ENCODE data around the gene ASPM. TPM values are rescaled to one million over a fixed set of nuclear protein-coding genes. Genes with fewer than 3 reads are reported as not detected.

Gene ASPM
- total and polyA plus RNA-seq, 9 of the 15 experiments (the other 6 are each of a cell fraction or from before 2014, with no cell fraction given) = 22.7 to 84.4 (median 46.4) TPM

GRCh38 chr1:197146101-197147095, at the start of gene ASPM (continued):
- TF ChIP-seq ZHX1 (conservative IDR thresholded peaks at IDR 0.05; ENCODE audit: low read length) (0 out of 2 replicates have a peak, but pooled peaks have one; percentile 14), TBL1XR1 (IDR thresholded peaks at IDR 0.05; ENCODE audit: low read length in 2 of 2) (peak in 1 of 2 experiments; percentile 22; a peak in 1 of 4 replicates), GATAD2B (IDR thresholded peaks at IDR 0.05; ENCODE audit: borderline replicate concordance) (peak; percentile 86), CREBBP (IDR thresholded peaks at IDR 0.05; ENCODE audit: low read depth, low read length) (no peak), RCOR1 (IDR thresholded peaks at IDR 0.05; ENCODE audit: borderline replicate concordance in 1 of 2, low read depth in 2 of 2, low read length in 2 of 2) (peak in 1 of 2 experiments; percentile 53; a peak in 1 of 4 replicates), CGGBP1 (CRISPR knock-in tag; IDR thresholded peaks at IDR 0.05) (peak; percentile 55; the same call in 1 of the 2 replicates), GABPB1 (CRISPR knock-in tag; IDR thresholded peaks at IDR 0.05) (peak; percentile 62; the same call in 1 of the 2 replicates), SP2 (IDR thresholded peaks at IDR 0.05; ENCODE audit: extremely low read depth, low read depth, low read length, poor library complexity, severe bottlenecking) (peak; percentile 59), KAT7 (CRISPR knock-in tag; IDR thresholded peaks at IDR 0.05; ENCODE audit: borderline replicate concordance) (peak; percentile 74; the same call in 1 of the 2 replicates), RBM22 (IDR thresholded peaks at IDR 0.05; ENCODE audit: low read depth, low read length, poor library complexity, severe bottlenecking) (peak; percentile 31), MYC (IDR thresholded peaks at IDR 0.05; ENCODE audit: low read depth, low read length) (peak; percentile 86), MYC (CRISPR knock-in tag; IDR thresholded peaks at IDR 0.05; ENCODE audit: borderline replicate concordance, low read depth) (no peak), POLR2AphosphoS5 (IDR thresholded peaks at IDR 0.05; ENCODE audit: control insufficient read depth, insufficient read depth, low read depth, low read length) (peak; percentile 66), HNRNPUL1 (IDR thresholded peaks at IDR 0.05; ENCODE audit: low read length) (no peak), CBX3 (IDR thresholded peaks at IDR 0.05; ENCODE audit: borderline replicate concordance in 1 of 2, low read length in 2 of 2) (peak in 1 of 2 experiments; percentile 83; a peak in 2 of 3 replicates), NFE2 (IDR thresholded peaks at IDR 0.05; ENCODE audit: low read depth) (peak; percentile 19; the same call in 1 of the 2 replicates), NCOA1 (IDR thresholded peaks at IDR 0.05; ENCODE audit: low read depth) (peak; percentile 8; the same call in 1 of the 2 replicates)
- TF ChIP-seq, protein P1, sequence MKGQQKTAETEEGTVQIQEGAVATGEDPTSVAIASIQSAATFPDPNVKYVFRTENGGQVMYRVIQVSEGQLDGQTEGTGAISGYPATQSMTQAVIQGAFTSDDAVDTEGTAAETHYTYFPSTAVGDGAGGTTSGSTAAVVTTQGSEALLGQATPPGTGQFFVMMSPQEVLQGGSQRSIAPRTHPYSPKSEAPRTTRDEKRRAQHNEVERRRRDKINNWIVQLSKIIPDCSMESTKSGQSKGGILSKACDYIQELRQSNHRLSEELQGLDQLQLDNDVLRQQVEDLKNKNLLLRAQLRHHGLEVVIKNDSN (CRISPR knock-in tag; IDR thresholded peaks at IDR 0.05) = peak; percentile 56
- TF ChIP-seq, protein P2, sequence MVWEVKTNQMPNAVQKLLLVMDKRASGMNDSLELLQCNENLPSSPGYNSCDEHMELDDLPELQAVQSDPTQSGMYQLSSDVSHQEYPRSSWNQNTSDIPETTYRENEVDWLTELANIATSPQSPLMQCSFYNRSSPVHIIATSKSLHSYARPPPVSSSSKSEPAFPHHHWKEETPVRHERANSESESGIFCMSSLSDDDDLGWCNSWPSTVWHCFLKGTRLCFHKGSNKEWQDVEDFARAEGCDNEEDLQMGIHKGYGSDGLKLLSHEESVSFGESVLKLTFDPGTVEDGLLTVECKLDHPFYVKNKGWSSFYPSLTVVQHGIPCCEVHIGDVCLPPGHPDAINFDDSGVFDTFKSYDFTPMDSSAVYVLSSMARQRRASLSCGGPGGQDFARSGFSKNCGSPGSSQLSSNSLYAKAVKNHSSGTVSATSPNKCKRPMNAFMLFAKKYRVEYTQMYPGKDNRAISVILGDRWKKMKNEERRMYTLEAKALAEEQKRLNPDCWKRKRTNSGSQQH (CRISPR knock-in tag; IDR thresholded peaks at IDR 0.05) = no peak
